HFF-Myc (cell line): ENCODE results near the gene GPC4.

Experiments
- DNase-seq: peaks from one replicate; pipeline ENCODE4 v3.0.0-alpha.2; 2011; ENCODE audit warnings: low read depth; ENCODE audit errors: extremely low read depth
- H3K4me3 ChIP-seq: replicated peaks from 2 replicates; pipeline ENCODE4 v1.5.1; 2011; ENCODE audit warnings: low read depth, mild to moderate bottlenecking, control low read depth, low read length
- CTCF ChIP-seq: IDR thresholded peaks from 2 replicates; pipeline ENCODE4 v1.5.1; 2012; ENCODE audit warnings: mild to moderate bottlenecking, low read depth, low read length, control low read depth; ENCODE audit errors: missing control alignments

GPC4 gene

GRCh38 chrX:133415276-133416105, at the start of gene GPC4:
TSS of gene GPC4 (minus strand) at chrX:133415489. CDS start at chrX:133414965, 524 bp downstream.
- no peak within 1 kb of the TSS for H3K4me3 ChIP-seq
- DNase-seq = no peak

GRCh38 chrX:133461231-133461630, 45.9 kb upstream of the GPC4 start:
- DNase-seq = no peak
- no peak for TF ChIP-seq CTCF
- H3K4me3 ChIP-seq = no peak overlapping the region

More at GRCh38 chrX:133415276-133416105, at the start of gene GPC4:
- no peak for TF ChIP-seq CTCF

- TF ChIP-seq CTCF = no peak
- H3K4me3 ChIP-seq = no peak overlapping the region
- no peak for DNase-seq
Observed at GRCh38 chrX:133454924-133455323, 39.6 kb upstream of the GPC4 start.

- H3K4me3 ChIP-seq = no peak overlapping the region
- TF ChIP-seq CTCF = no peak
- DNase-seq = no peak
Observed at GRCh38 chrX:133454491-133454914, 39.2 kb upstream of the GPC4 start.

GRCh38 chrX:133448512-133449076, 33.3 kb upstream of the GPC4 start:
- TF ChIP-seq CTCF = no peak
- H3K4me3 ChIP-seq = no peak overlapping the region
- DNase-seq = no peak

GRCh38 chrX:133444952-133445831, 29.9 kb upstream of the GPC4 start:
- H3K4me3 ChIP-seq = no peak overlapping the region
- no peak for TF ChIP-seq CTCF
- no peak for DNase-seq
